HepG2 (cell line): ENCODE results near the gene CDC20B. TPM values are rescaled to one million over a fixed set of nuclear protein-coding genes. Genes with fewer than 3 reads are reported as not detected.

Experiments used
- ATAC-seq: fragments of 200-7000 bp; cut with Tn5 transposase; 3 replicates; pipeline ENCODE4 v1.9.1; 2020; ENCODE audit warnings: mild to moderate bottlenecking, moderate library complexity
- BruUV-seq: library from RNA; stranded (reverse); fragments of 400-500 nt; replicated peaks from 2 replicates; lab custom pipeline; 2021; lab: Mats Ljungman, UMichigan
- CTCF ChIA-PET: fragments of 300-600 bp; formaldehyde crosslinking; extraction: SDS; loops from one replicate; lab custom pipeline; 2021; ENCODE audit warnings: low total read pairs, inconsistent platforms, low intra/inter-chr PET ratio; lab: Yijun Ruan, JAX
- POLR2A ChIA-PET: fragments of 350-600 bp; sonication (Branson Sonifier 250); formaldehyde crosslinking; loops from one replicate; lab custom pipeline; 2020; ENCODE audit warnings: antibody characterized with exemption, inconsistent platforms; lab: Yijun Ruan, JAX
- DNase-seq: peaks from one replicate; pipeline ENCODE4 v3.0.0-alpha.2; 2015; ENCODE audit warnings: low spot score
- FAIRE-seq: peaks from 3 replicates; lab custom pipeline; 2011; peaks lifted over from hg19 to GRCh38; lab: Jason Lieb, UNC
- H2AFZ ChIP-seq: one replicate; pipeline ENCODE4 v1.6.1; 2011; ENCODE audit warnings: low read length, inconsistent platforms
- H3K27ac ChIP-seq: fragments of 300-600 bp; 3 replicates; pipeline ENCODE4 v1.8.0; 2011; ENCODE audit warnings: mixed run types, mild to moderate bottlenecking, mixed read lengths, low read length, inconsistent platforms; ENCODE audit not compliant: insufficient read depth; ENCODE audit errors: extremely low read length
- H3K27me3 ChIP-seq, 2 experiments: fragments of 200-600 bp in 1 of 2; 2 replicates in 1 of 2; 3 replicates in 1 of 2; pipeline versions ENCODE4 v1.6.0 to v1.8.0; 2011; ENCODE audit warnings: low read length in 2 of 2, mild to moderate bottlenecking in 2 of 2, moderate library complexity in 2 of 2, inconsistent platforms in 1 of 2; ENCODE audit not compliant: insufficient read depth in 2 of 2, control insufficient read depth in 1 of 2
- H3K36me3 ChIP-seq, 2 experiments: fragments of 200-600 bp in 1 of 2; replicated peaks in 1 of 2; 2 replicates in 1 of 2; 3 replicates in 1 of 2; pipeline versions ENCODE4 v1.5.1 to v1.8.0; 2011; ENCODE audit warnings: low read length in 2 of 2, inconsistent platforms in 1 of 2; ENCODE audit not compliant: insufficient read depth in 2 of 2, control insufficient read depth in 1 of 2
- H3K4me1 ChIP-seq: 2 replicates; pipeline ENCODE4 v1.5.1; 2012; ENCODE audit warnings: low read length, inconsistent platforms; ENCODE audit not compliant: insufficient read depth
- H3K4me2 ChIP-seq: 2 replicates; pipeline ENCODE4 v1.6.0; 2011; ENCODE audit warnings: low read depth, low read length, inconsistent platforms
- H3K4me3 ChIP-seq, 3 experiments: fragments of 200-600 bp in 1 of 3; sonication (generic), shearing (Covaris generic) in 1 of 3; replicated peaks in 1 of 3; 2 replicates each; pipeline ENCODE4 v1.5.1; 2011 to 2016; ENCODE audit warnings: low read length in 3 of 3, inconsistent platforms in 2 of 3, low read depth in 2 of 3, mild to moderate bottlenecking in 2 of 3, control low read depth in 1 of 3, mixed read lengths in 1 of 3; ENCODE audit not compliant: insufficient read depth in 1 of 3
- H3K79me2 ChIP-seq: one replicate; pipeline ENCODE4 v1.6.1; 2011; ENCODE audit warnings: low read length, inconsistent platforms; ENCODE audit not compliant: insufficient read depth
- H3K9ac ChIP-seq: 2 replicates; pipeline ENCODE4 v1.6.0; 2011; ENCODE audit warnings: mild to moderate bottlenecking, low read depth, low read length, inconsistent platforms; ENCODE audit not compliant: insufficient read depth
- H3K9me3 ChIP-seq: 2 replicates; pipeline ENCODE4 v1.5.1; 2012; ENCODE audit warnings: mild to moderate bottlenecking, low read length
- H4K20me1 ChIP-seq: 2 replicates; pipeline ENCODE4 v1.6.0; 2011; ENCODE audit warnings: inconsistent platforms, mild to moderate bottlenecking, low read length, moderate library complexity; ENCODE audit not compliant: insufficient read depth
- ETV6 ChIP-seq: sonication (generic); formaldehyde crosslinking; conservative IDR thresholded peaks from 2 replicates; pipeline ENCODE4 v1.4.0; 2020; ENCODE audit warnings: missing genetic modification reagents
- HOXA7 ChIP-seq: sonication (generic); formaldehyde crosslinking; IDR thresholded peaks from 2 replicates; pipeline ENCODE4 v1.8.1; 2022; ENCODE audit warnings: mild to moderate bottlenecking, missing genetic modification reagents, moderate library complexity
- KDM5A ChIP-seq: fragments of 200-600 bp; sonication (generic); IDR thresholded peaks from 2 replicates; pipeline ENCODE4 v1.7.0; 2018; ENCODE audit warnings: antibody characterized with exemption, mild to moderate bottlenecking, low read length, borderline replicate concordance
- KLF13 ChIP-seq: sonication (generic); formaldehyde crosslinking; IDR thresholded peaks from 2 replicates; pipeline ENCODE4 v1.4.0; 2020; ENCODE audit warnings: mild to moderate bottlenecking, missing genetic modification reagents
- MTA1 ChIP-seq: sonication (generic); formaldehyde crosslinking; IDR thresholded peaks from 2 replicates; pipeline ENCODE4 v1.4.0; 2020; ENCODE audit warnings: missing genetic modification reagents, mild to moderate bottlenecking, borderline replicate concordance
- NCOR1 ChIP-seq: fragments of 200-600 bp; sonication (generic); IDR thresholded peaks from 2 replicates; pipeline ENCODE4 v1.7.0; 2017; ENCODE audit warnings: antibody characterized with exemption, low read length, borderline replicate concordance
- RARG ChIP-seq: sonication (generic); formaldehyde crosslinking; IDR thresholded peaks from 2 replicates; pipeline ENCODE4 v1.4.0; 2020; ENCODE audit warnings: low read depth, mild to moderate bottlenecking, missing genetic modification reagents
- THAP11 ChIP-seq: IDR thresholded peaks from 2 replicates; pipeline ENCODE4 v1.6.1; 2016; ENCODE audit warnings: missing biosample characterization, missing genetic modification reagents
- ZNF121 ChIP-seq: sonication (generic); formaldehyde crosslinking; IDR thresholded peaks from 2 replicates; pipeline ENCODE4 v1.5.0; 2020; ENCODE audit warnings: mild to moderate bottlenecking, missing genetic modification reagents
- ZNF230 ChIP-seq: sonication (generic); formaldehyde crosslinking; IDR thresholded peaks from 2 replicates; pipeline ENCODE4 v1.4.0; 2020; ENCODE audit warnings: mild to moderate bottlenecking, missing genetic modification reagents
- WGBS: methylation state at CpG from one replicate; pipeline ENCODE4 v1.1.6; 2017; ENCODE audit warnings: low lambda C conversion rate; 5-methylcytosine and 5-hydroxymethylcytosine counted together
- in situ Hi-C: cut with HindIII; loops from 2 replicates; pipeline ENCODE4 v1.10.0; 2017; ENCODE audit warnings: low pct_unique_long_range_greater_than_20kb; ENCODE audit not compliant: extremely low pct_ligation_motif_present
- intact Hi-C: fragments of 100-400 bp; cut with micrococcal nuclease; formaldehyde crosslinking; loops from one replicate; pipeline ENCODE4 v1.10.0; 2022; ENCODE audit not compliant: unreplicated experiment
- polyA plus RNA-seq, 8 experiments: library from polyadenylated mRNA; depleted of rRNA in 3 of 8; stranded (reverse) in 7 of 8; unstranded in 1 of 8; fragments of >200 nt; fragmentation: Illumina TruSeq in 4 of 8; extraction: Trizol in 4 of 8; gene quantifications; 2 replicates each; pipeline versions ENCODE4 v1.2.1 to v1.2.3, GENCODE V29; 2011 to 2016; ENCODE audit warnings: low read depth in 4 of 8, missing spikeins in 1 of 8, mixed read lengths in 1 of 8; ENCODE audit not compliant: insufficient read depth in 1 of 8
- total RNA-seq, 5 experiments: library from RNA; depleted of rRNA; stranded (reverse); fragments of >200 nt; fragmentation: Illumina TruSeq; extraction: Trizol; gene quantifications; 2 replicates each; pipeline ENCODE4 v1.2.3, GENCODE V29; 2016; ENCODE audit warnings: low read depth in 1 of 5
- TF ChIP-seq, protein P1 (sequence below): sonication (generic); formaldehyde crosslinking; IDR thresholded peaks from 2 replicates; pipeline ENCODE4 v1.5.0; 2020; ENCODE audit warnings: mild to moderate bottlenecking, missing genetic modification reagents, moderate library complexity
- TF ChIP-seq, protein P2 (sequence below): sonication (generic); formaldehyde crosslinking; IDR thresholded peaks from 2 replicates; pipeline ENCODE4 v1.4.0; 2020; ENCODE audit warnings: missing genetic modification reagents
- TF ChIP-seq, protein P3 (sequence below): sonication (generic); formaldehyde crosslinking; IDR thresholded peaks from 2 replicates; pipeline ENCODE4 v1.4.0; 2020; ENCODE audit warnings: missing genetic modification reagents

Gene CDC20B
- total and polyA plus RNA-seq, 2 of the 13 experiments (the other 11 are each of a cell fraction or from before 2014, with no cell fraction given): not detected

DNA sequence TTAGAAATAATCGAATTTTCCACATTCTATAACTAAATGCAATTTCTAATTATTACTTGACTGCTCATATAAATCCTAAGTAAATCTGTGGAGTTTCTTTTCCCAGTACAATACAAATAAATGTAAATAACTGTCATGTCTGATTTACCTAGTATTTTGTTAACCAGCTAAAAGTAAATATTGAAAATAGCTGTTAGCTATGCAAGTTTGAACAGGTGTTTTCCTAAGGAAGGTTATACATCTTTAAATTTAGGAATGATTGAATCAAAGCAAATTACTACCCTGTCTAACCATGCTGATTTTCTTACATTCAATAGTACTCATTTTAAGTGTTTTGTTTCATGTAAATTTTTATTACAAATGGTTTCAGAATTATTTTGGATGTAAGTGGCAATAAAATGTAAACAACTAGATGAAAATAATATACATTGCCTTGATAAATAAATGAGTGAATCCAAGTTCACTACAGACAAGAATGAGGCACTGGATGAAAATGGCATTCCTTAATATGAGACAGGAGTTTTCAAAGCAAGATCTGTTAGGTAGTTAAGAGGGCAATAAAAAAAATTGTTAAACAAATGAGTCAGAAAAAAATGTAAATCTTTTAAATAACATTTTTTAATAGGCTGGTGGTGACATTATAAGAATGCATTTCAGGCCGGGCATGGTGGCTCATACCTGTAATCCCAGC is 38.4 kb upstream of the CDC20B start:
- DNase-seq (no peak), ATAC-seq (no peak), FAIRE-seq (no peak)
- no peak overlapping the region for H3K9ac ChIP-seq
- BruUV-seq: no TSS peak
- WGBS: 24% methylated on average over 2 of the region's 2 CpGs
- no peaks in the 10 kb centered on the region for H3K4me1 ChIP-seq
- H3K79me2 ChIP-seq: no peaks in the 10 kb centered on the region
- TF ChIP-seq NCOR1 (no peak), KDM5A (no peak), ZNF230 (CRISPR knock-in tag) (no peak), HOXA7 (CRISPR knock-in tag) (no peak), KLF13 (CRISPR knock-in tag) (no peak), RARG (CRISPR knock-in tag) (no peak), THAP11 (CRISPR knock-in tag) (no peak), MTA1 (CRISPR knock-in tag) (no peak), ETV6 (no peak), ZNF121 (CRISPR knock-in tag) (no peak)
- TF ChIP-seq, protein P1, sequence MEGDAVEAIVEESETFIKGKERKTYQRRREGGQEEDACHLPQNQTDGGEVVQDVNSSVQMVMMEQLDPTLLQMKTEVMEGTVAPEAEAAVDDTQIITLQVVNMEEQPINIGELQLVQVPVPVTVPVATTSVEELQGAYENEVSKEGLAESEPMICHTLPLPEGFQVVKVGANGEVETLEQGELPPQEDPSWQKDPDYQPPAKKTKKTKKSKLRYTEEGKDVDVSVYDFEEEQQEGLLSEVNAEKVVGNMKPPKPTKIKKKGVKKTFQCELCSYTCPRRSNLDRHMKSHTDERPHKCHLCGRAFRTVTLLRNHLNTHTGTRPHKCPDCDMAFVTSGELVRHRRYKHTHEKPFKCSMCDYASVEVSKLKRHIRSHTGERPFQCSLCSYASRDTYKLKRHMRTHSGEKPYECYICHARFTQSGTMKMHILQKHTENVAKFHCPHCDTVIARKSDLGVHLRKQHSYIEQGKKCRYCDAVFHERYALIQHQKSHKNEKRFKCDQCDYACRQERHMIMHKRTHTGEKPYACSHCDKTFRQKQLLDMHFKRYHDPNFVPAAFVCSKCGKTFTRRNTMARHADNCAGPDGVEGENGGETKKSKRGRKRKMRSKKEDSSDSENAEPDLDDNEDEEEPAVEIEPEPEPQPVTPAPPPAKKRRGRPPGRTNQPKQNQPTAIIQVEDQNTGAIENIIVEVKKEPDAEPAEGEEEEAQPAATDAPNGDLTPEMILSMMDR (CRISPR knock-in tag): no peak
- TF ChIP-seq, protein P2, sequence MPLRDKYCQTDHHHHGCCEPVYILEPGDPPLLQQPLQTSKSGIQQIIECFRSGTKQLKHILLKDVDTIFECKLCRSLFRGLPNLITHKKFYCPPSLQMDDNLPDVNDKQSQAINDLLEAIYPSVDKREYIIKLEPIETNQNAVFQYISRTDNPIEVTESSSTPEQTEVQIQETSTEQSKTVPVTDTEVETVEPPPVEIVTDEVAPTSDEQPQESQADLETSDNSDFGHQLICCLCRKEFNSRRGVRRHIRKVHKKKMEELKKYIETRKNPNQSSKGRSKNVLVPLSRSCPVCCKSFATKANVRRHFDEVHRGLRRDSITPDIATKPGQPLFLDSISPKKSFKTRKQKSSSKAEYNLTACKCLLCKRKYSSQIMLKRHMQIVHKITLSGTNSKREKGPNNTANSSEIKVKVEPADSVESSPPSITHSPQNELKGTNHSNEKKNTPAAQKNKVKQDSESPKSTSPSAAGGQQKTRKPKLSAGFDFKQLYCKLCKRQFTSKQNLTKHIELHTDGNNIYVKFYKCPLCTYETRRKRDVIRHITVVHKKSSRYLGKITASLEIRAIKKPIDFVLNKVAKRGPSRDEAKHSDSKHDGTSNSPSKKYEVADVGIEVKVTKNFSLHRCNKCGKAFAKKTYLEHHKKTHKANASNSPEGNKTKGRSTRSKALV: no peak
- TF ChIP-seq, protein P3, sequence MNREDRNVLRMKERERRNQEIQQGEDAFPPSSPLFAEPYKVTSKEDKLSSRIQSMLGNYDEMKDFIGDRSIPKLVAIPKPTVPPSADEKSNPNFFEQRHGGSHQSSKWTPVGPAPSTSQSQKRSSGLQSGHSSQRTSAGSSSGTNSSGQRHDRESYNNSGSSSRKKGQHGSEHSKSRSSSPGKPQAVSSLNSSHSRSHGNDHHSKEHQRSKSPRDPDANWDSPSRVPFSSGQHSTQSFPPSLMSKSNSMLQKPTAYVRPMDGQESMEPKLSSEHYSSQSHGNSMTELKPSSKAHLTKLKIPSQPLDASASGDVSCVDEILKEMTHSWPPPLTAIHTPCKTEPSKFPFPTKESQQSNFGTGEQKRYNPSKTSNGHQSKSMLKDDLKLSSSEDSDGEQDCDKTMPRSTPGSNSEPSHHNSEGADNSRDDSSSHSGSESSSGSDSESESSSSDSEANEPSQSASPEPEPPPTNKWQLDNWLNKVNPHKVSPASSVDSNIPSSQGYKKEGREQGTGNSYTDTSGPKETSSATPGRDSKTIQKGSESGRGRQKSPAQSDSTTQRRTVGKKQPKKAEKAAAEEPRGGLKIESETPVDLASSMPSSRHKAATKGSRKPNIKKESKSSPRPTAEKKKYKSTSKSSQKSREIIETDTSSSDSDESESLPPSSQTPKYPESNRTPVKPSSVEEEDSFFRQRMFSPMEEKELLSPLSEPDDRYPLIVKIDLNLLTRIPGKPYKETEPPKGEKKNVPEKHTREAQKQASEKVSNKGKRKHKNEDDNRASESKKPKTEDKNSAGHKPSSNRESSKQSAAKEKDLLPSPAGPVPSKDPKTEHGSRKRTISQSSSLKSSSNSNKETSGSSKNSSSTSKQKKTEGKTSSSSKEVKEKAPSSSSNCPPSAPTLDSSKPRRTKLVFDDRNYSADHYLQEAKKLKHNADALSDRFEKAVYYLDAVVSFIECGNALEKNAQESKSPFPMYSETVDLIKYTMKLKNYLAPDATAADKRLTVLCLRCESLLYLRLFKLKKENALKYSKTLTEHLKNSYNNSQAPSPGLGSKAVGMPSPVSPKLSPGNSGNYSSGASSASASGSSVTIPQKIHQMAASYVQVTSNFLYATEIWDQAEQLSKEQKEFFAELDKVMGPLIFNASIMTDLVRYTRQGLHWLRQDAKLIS (CRISPR knock-in tag): no peak
- ChIA-PET CTCF (no interaction called here), POLR2A (no interaction called here)
- H2AFZ ChIP-seq: no peak overlapping the region
- intact Hi-C loops (no loop called here), in situ Hi-C loops (no loop called here)
- no peaks in the 10 kb centered on the region for H3K9me3 ChIP-seq
- H3K4me2 ChIP-seq: no peak overlapping the region
- no peaks in the 10 kb centered on the region for H4K20me1 ChIP-seq
- H3K4me3 ChIP-seq: no peak overlapping the region
- peaks cover 0 to 6% of the 10 kb centered on the region in 2 experiments; a peak in 1 of 5 replicates for H3K27me3 ChIP-seq
- H3K36me3 ChIP-seq: no peaks in the 10 kb centered on the region
- H3K27ac ChIP-seq: no peak overlapping the region
